Smooth muscle cell (in vitro differentiated cells): ENCODE measurements around the gene KDM3B. TPM values are rescaled to one million over a fixed set of nuclear protein-coding genes. Genes with fewer than 3 reads are reported as not detected.

Source experiments
- DNase-seq: peaks from one replicate; lab custom pipeline; 2025; ENCODE audit not compliant: unreplicated experiment; lab: John Stamatoyannopoulos, UW
- H2AFZ ChIP-seq: fragments of 200-600 bp; sonication (generic); 2 replicates; pipeline ENCODE4 v1.6.0; 2016; ENCODE audit warnings: antibody characterized with exemption, low read depth, mild to moderate bottlenecking
- H3F3A ChIP-seq: fragments of 200-600 bp; sonication (generic); 2 replicates; pipeline ENCODE4 v1.6.0; 2017; ENCODE audit warnings: antibody characterized with exemption, low read depth
- H3K27ac ChIP-seq: fragments of 200-600 bp; sonication (generic); 2 replicates; pipeline ENCODE4 v1.5.1; 2016; ENCODE audit warnings: low read depth, mild to moderate bottlenecking
- H3K27me3 ChIP-seq: fragments of 200-600 bp; sonication (generic); 2 replicates; pipeline ENCODE4 v1.6.1; 2016; ENCODE audit warnings: low read depth, mild to moderate bottlenecking
- H3K36me3 ChIP-seq: fragments of 200-600 bp; sonication (generic); 2 replicates; pipeline ENCODE4 v1.5.1; 2016; ENCODE audit warnings: low read depth
- H3K4me1 ChIP-seq: fragments of 200-600 bp; sonication (generic); 2 replicates; pipeline ENCODE4 v1.5.1; 2016; ENCODE audit warnings: low read depth
- H3K4me2 ChIP-seq: fragments of 200-600 bp; sonication (generic); 2 replicates; pipeline ENCODE4 v1.6.0; 2016; ENCODE audit warnings: mild to moderate bottlenecking
- H3K4me3 ChIP-seq: fragments of 200-600 bp; sonication (generic); 2 replicates; pipeline ENCODE4 v1.5.1; 2016; ENCODE audit warnings: mild to moderate bottlenecking
- H3K79me2 ChIP-seq: fragments of 200-600 bp; sonication (generic); 2 replicates; pipeline ENCODE4 v1.6.0; 2016; ENCODE audit warnings: low read depth, mild to moderate bottlenecking
- H3K9ac ChIP-seq: fragments of 200-600 bp; sonication (generic); 2 replicates; pipeline ENCODE4 v1.6.0; 2016; ENCODE audit warnings: low read depth
- H3K9me3 ChIP-seq: fragments of 200-600 bp; sonication (generic); replicated peaks from 2 replicates; pipeline ENCODE4 v1.5.1; 2016; ENCODE audit warnings: low read depth
- H4K20me1 ChIP-seq: fragments of 200-600 bp; sonication (generic); 2 replicates; pipeline ENCODE4 v1.6.0; 2016; ENCODE audit warnings: low read depth
- WGBS: methylation state at CpG from one replicate; pipeline ENCODE4 v1.1.7; 2016; ENCODE audit warnings: low lambda C conversion rate; 5-methylcytosine and 5-hydroxymethylcytosine counted together
- polyA plus RNA-seq: library from polyadenylated mRNA; unstranded; fragments of >200 nt; fragmentation: Nextera tagmentation; extraction: Ambion mirVana; gene quantifications from 2 replicates; pipeline ENCODE4 v1.2.1, GENCODE V29; 2016
- total RNA-seq: library from RNA; depleted of rRNA; stranded (reverse); fragments of >200 nt; gene quantifications from 2 replicates; pipeline ENCODE4 v1.2.3, GENCODE V29; 2014
- TF ChIP-seq, protein P1 (sequence below): fragments of 200-600 bp; sonication (generic); IDR thresholded peaks from 2 replicates; pipeline ENCODE4 v1.5.1; 2017; ENCODE audit warnings: borderline replicate concordance, mild to moderate bottlenecking, antibody characterized with exemption; ENCODE audit not compliant: insufficient read depth, poor library complexity, severe bottlenecking

KDM3B gene
- total and polyA plus RNA-seq, 2 experiments from 2014 or later: 16.5 to 43.1 TPM

DNA sequence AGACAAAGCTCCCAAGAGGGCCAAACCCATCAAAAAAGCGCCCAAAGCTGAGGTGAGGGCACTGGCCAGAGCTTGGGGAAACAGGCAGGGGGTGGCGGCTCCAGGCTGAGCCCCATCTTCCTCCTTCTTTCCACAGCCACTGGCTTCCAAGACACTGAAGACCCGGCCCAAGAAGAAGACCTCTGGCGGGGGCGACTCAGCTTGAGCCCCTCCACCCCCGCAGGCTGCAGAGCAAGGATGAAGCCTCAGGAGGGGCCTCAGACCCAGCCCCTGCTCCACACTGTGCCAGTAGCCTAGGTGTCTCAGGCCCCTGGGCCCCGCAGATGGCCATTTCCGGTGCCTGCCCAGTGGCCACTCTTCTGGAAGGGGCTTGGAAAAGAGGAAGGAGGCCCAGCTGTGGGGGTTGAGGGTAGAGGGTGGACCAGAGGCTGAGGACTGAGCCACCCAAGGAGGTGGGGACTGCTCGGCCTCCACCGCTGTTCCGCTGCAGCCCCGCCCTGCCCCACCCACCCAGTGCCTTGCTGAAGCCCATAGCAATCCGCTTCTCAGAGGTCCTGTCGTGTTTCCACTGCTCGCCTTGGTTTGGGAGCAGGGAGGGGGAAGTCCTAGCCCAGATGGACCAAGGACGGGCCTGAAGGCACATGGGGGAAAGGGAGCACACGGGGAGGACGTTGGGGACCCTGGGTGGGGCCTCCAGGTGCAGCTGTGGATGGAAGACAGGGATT lies 93.2 kb downstream of the KDM3B start:
- H3F3A ChIP-seq: no peaks in the 10 kb centered on the region
- DNase-seq: no peak
- no peak overlapping the region for H3K4me3 ChIP-seq
- no peak overlapping the region for H3K4me2 ChIP-seq
- no peaks in the 10 kb centered on the region for H3K4me1 ChIP-seq
- no peaks in the 10 kb centered on the region for H3K27me3 ChIP-seq
- H4K20me1 ChIP-seq: no peaks in the 10 kb centered on the region
- TF ChIP-seq, protein P1, sequence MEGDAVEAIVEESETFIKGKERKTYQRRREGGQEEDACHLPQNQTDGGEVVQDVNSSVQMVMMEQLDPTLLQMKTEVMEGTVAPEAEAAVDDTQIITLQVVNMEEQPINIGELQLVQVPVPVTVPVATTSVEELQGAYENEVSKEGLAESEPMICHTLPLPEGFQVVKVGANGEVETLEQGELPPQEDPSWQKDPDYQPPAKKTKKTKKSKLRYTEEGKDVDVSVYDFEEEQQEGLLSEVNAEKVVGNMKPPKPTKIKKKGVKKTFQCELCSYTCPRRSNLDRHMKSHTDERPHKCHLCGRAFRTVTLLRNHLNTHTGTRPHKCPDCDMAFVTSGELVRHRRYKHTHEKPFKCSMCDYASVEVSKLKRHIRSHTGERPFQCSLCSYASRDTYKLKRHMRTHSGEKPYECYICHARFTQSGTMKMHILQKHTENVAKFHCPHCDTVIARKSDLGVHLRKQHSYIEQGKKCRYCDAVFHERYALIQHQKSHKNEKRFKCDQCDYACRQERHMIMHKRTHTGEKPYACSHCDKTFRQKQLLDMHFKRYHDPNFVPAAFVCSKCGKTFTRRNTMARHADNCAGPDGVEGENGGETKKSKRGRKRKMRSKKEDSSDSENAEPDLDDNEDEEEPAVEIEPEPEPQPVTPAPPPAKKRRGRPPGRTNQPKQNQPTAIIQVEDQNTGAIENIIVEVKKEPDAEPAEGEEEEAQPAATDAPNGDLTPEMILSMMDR: no peak
- H3K79me2 ChIP-seq: no peaks in the 10 kb centered on the region
- H2AFZ ChIP-seq: no peak overlapping the region
- WGBS: 87% methylated on average over 18 of the region's 18 CpGs
- no peaks in the 10 kb centered on the region for H3K36me3 ChIP-seq
- H3K9ac ChIP-seq: no peak overlapping the region
- H3K27ac ChIP-seq: no peak overlapping the region
- H3K9me3 ChIP-seq: no peaks in the 10 kb centered on the region

DNA sequence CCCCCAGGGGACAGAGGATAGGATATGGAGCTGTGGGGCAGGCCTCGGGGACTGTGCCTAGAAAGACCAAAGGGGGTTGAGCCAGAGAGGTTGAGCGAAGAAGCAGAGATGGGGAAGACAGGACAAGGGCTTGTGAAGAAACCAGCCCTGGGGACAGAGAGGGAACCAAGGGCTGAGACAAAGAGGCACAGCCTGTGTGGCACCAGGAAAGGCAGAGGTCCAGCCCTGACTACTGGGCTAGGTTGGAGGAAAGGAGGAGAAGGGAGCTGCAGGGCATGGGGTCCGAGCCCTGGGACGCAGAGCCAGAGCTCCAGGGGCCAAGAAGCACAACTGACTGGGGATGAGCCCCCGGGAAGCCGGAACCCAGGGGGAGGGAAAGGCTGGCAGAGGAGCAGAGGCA lies 95.6 kb downstream of the KDM3B start:
- Histone ChIP-seq H3K4me2 (no peak overlapping the region), H3K9ac (no peak overlapping the region)
- WGBS: 94% methylated on average over 6 of the region's 6 CpGs

DNA sequence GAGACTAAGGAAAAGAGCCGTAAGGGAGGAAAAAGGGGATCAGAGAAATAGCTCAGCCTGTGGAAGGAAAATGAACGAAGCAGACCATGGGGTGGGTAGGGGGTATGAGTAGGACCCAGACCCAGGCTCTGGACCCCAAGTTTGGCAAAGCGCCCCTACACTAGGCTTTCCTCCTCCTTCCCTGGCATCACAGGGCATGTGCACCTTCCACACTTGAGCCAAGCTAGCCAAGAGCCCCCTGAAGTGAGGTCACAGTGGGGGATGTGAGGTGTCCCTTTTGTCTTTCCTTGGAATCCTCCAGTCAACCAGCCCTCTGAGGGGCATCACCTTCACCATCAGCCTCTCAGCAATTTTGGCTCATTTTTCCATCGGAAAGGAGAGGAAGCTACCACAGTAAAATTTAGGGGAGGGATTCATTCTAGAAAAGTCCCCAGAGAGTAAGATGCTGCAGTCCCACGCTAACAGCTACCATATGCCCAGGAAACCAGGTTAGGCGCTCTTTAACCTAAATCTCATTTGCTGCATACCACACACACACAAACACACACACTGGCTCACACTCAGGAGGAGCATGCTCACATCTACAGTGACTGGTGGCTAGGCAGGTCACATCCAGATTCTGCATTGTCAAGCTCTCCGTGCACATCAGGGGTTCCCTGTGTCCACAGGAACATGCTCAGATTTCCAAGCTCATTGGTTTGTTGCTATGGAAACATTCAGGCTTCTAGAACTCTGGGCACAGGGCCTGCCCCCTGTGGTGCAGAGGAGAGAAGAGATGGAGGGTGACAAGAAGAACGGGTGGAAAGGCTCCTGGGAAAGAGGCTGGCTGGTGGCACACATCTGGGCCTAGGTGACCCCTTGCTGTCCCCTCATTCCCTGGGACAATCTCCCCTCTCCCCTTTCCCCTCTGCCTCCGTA lies 96.3 kb downstream of the KDM3B start:
- no peak overlapping the region for H3K4me2 ChIP-seq
- no peaks in the 10 kb centered on the region for H3K36me3 ChIP-seq
- no peak for DNase-seq
- H3K9ac ChIP-seq: no peak overlapping the region
- WGBS: 87% methylated on average over 9 of the region's 9 CpGs
- H3K4me3 ChIP-seq: no peak overlapping the region
- no peak overlapping the region for H3K27ac ChIP-seq
- H3K4me1 ChIP-seq: no peaks in the 10 kb centered on the region
- TF ChIP-seq, protein P1: no peak
- no peaks in the 10 kb centered on the region for H3K9me3 ChIP-seq
- no peaks in the 10 kb centered on the region for H3K27me3 ChIP-seq
- no peaks in the 10 kb centered on the region for H4K20me1 ChIP-seq
- H3F3A ChIP-seq: no peaks in the 10 kb centered on the region
- no peaks in the 10 kb centered on the region for H3K79me2 ChIP-seq
- no peak overlapping the region for H2AFZ ChIP-seq

More for the DNA sequence above, 95.6 kb downstream of the KDM3B start:
- Histone ChIP-seq H3K4me1 (no peaks in the 10 kb centered on the region), H4K20me1 (no peaks in the 10 kb centered on the region), H3K9me3 (no peaks in the 10 kb centered on the region), H2AFZ (no peak overlapping the region), H3K79me2 (no peaks in the 10 kb centered on the region), H3K36me3 (no peaks in the 10 kb centered on the region), H3F3A (no peaks in the 10 kb centered on the region), H3K4me3 (no peak overlapping the region), H3K27me3 (no peaks in the 10 kb centered on the region), H3K27ac (no peak overlapping the region)
- TF ChIP-seq, protein P1: no peak
- no peak for DNase-seq
